ENCODE measurements around the gene MOGAT1. TPM values are rescaled to one million over a fixed set of nuclear protein-coding genes. Genes with fewer than 3 reads are reported as not detected.

The MOGAT1 gene
- polyA plus RNA-seq, 3 donors: 0.11 TPM; not detected in 2

- H3K9me3 Mint-ChIP-seq: no peaks in the 10 kb centered on the region
- Histone ChIP-seq H3K79me2 (ENCODE audit: insufficient read depth, low read length) (no peaks in the 10 kb centered on the region), H3K27ac (ENCODE audit: low read depth in 1 of 2, low read length in 2 of 2) (no peak overlapping the region), H3K36me3 (replicated peaks in 1 of 2; ENCODE audit: control insufficient read depth in 1 of 2, insufficient read depth in 2 of 2, low read length in 2 of 2) (peaks cover 69 to 92% of the 10 kb centered on the region in 2 donors), H2AFZ (ENCODE audit: insufficient read depth, low read depth, low read length, poor library complexity, severe bottlenecking) (no peak overlapping the region), H3K4me3 (replicated peaks in 1 of 3; ENCODE audit: low read depth in 2 of 3, low read length in 3 of 3) (no peak overlapping the region), H4K20me1 (ENCODE audit: insufficient read depth, low read length) (no peaks in the 10 kb centered on the region), H3K4me2 (replicated peaks; ENCODE audit: extremely low read depth, low read length, poor library complexity, severe bottlenecking) (no peak overlapping the region), H3K9me3 (replicated peaks in 1 of 2; ENCODE audit: control insufficient read depth in 1 of 2, insufficient read depth in 1 of 2, low read length in 2 of 2) (no peaks in the 10 kb centered on the region), H3K4me1 (ENCODE audit: control insufficient read depth in 1 of 2, insufficient read depth in 2 of 2, low read length in 2 of 2) (no peaks in the 10 kb centered on the region), H3K9ac (ENCODE audit: insufficient read depth, low read length, poor library complexity, severe bottlenecking) (no peak overlapping the region), H3K27me3 (ENCODE audit: control insufficient read depth in 2 of 2, insufficient read depth in 2 of 2, low read length in 2 of 2) (no peaks in the 10 kb centered on the region)
- no peak for TF ChIP-seq CTCF (IDR thresholded peaks at IDR 0.05)
- 88% methylated on average over 1 of the region's 1 CpG for WGBS (ENCODE audit: insufficient coverage)
- peak overlapping the region in 1 of 7 donors; percentile 4 for H3K27ac Mint-ChIP-seq
- DNase-seq: no peak
- no peak overlapping the region for H3K4me3 Mint-ChIP-seq
- no peaks in the 10 kb centered on the region for H3K27me3 Mint-ChIP-seq (ENCODE audit: low read depth in 3 of 3)
- H3K36me3 Mint-ChIP-seq: peaks cover 64 to 73% of the 10 kb centered on the region in 2 donors
- peaks cover 3% of the 10 kb centered on the region for H3K4me1 Mint-ChIP-seq
- intact Hi-C loops (cut with micrococcal nuclease): no loop called here
Measured at GRCh38 chr2:222635295-222635694, 36.2 kb upstream of the MOGAT1 start.

- Mint-ChIP-seq H3K36me3 (peaks cover 61 to 75% of the 10 kb centered on the region in 2 donors), H3K27me3 (ENCODE audit: low read depth in 3 of 3) (no peaks in the 10 kb centered on the region), H3K4me3 (no peak overlapping the region), H3K9me3 (no peaks in the 10 kb centered on the region), H3K4me1 (peaks cover 3% of the 10 kb centered on the region), H3K27ac (peak overlapping the region in 4 of 7 donors; percentile 9 to 59 (median 25))
- no peak for DNase-seq
- WGBS (ENCODE audit: insufficient coverage): no CpG with 5 or more reads among the region's 1 CpG
- Histone ChIP-seq H3K79me2 (ENCODE audit: insufficient read depth, low read length) (no peaks in the 10 kb centered on the region), H3K36me3 (replicated peaks in 1 of 2; ENCODE audit: control insufficient read depth in 1 of 2, insufficient read depth in 2 of 2, low read length in 2 of 2) (peaks cover 69 to 90% of the 10 kb centered on the region in 2 donors), H3K27me3 (ENCODE audit: control insufficient read depth in 2 of 2, insufficient read depth in 2 of 2, low read length in 2 of 2) (no peaks in the 10 kb centered on the region), H3K27ac (ENCODE audit: low read depth in 1 of 2, low read length in 2 of 2) (peak overlapping the region in 1 of 2 donors; percentile 42), H3K4me3 (replicated peaks in 1 of 3; ENCODE audit: low read depth in 2 of 3, low read length in 3 of 3) (no peak overlapping the region), H3K9ac (ENCODE audit: insufficient read depth, low read length, poor library complexity, severe bottlenecking) (no peak overlapping the region), H4K20me1 (ENCODE audit: insufficient read depth, low read length) (no peaks in the 10 kb centered on the region), H3K9me3 (replicated peaks in 1 of 2; ENCODE audit: control insufficient read depth in 1 of 2, insufficient read depth in 1 of 2, low read length in 2 of 2) (no peaks in the 10 kb centered on the region), H3K4me1 (ENCODE audit: control insufficient read depth in 1 of 2, insufficient read depth in 2 of 2, low read length in 2 of 2) (no peaks in the 10 kb centered on the region), H2AFZ (ENCODE audit: insufficient read depth, low read depth, low read length, poor library complexity, severe bottlenecking) (no peak overlapping the region), H3K4me2 (replicated peaks; ENCODE audit: extremely low read depth, low read length, poor library complexity, severe bottlenecking) (no peak overlapping the region)
- intact Hi-C loops (cut with micrococcal nuclease): no loop called here
- no peak for TF ChIP-seq CTCF (IDR thresholded peaks at IDR 0.05)
Measured at GRCh38 chr2:222637067-222637466, 34.4 kb upstream of the MOGAT1 start.
